PC-3 (cell line): ENCODE measurements around the gene NUFIP1. TPM values are rescaled to one million over a fixed set of nuclear protein-coding genes. Genes with fewer than 3 reads are reported as not detected.

Experiments used
- ATAC-seq: fragments of 200-7000 bp; cut with Tn5 transposase; 2 replicates; pipeline ENCODE4 v1.9.1; 2020; ENCODE audit warnings: mild to moderate bottlenecking, moderate library complexity
- BruUV-seq: library from RNA; stranded (reverse); fragments of 400-500 nt; replicated peaks from 2 replicates; lab custom pipeline; 2021; lab: Mats Ljungman, UMichigan
- CTCF ChIA-PET: fragments of 300-600 bp; sonication (Branson Sonifier 250); formaldehyde crosslinking; loops from one replicate; lab custom pipeline; 2022; ENCODE audit warnings: antibody characterized with exemption; lab: Charles Lee
- POLR2A ChIA-PET: fragments of 300-600 bp; sonication (Branson Sonifier 250); formaldehyde crosslinking; loops from one replicate; lab custom pipeline; 2022; ENCODE audit warnings: antibody characterized with exemption; ENCODE audit not compliant: unreplicated experiment; lab: Charles Lee
- DNase-seq: peaks from one replicate; pipeline ENCODE4 v3.0.0-alpha.2; 2015
- H2AFZ ChIP-seq: fragments of 300-600 bp; sonication (generic); 2 replicates; pipeline ENCODE4 v1.6.0; 2016; ENCODE audit warnings: antibody characterized with exemption, low read length
- H3F3A ChIP-seq: fragments of 300-600 bp; sonication (generic); one replicate; pipeline ENCODE4 v1.6.0; 2017; ENCODE audit warnings: antibody characterized with exemption, low read length, control low read depth, mild to moderate bottlenecking; ENCODE audit not compliant: unreplicated experiment
- H3K27ac ChIP-seq: fragments of 300-600 bp; sonication (generic); 2 replicates; pipeline ENCODE4 v1.5.1; 2016; ENCODE audit warnings: mild to moderate bottlenecking, low read length
- H3K27me3 ChIP-seq: fragments of 300-600 bp; sonication (generic); 2 replicates; pipeline ENCODE4 v1.6.1; 2016; ENCODE audit warnings: low read length, mixed read lengths
- H3K36me3 ChIP-seq: fragments of 300-600 bp; sonication (generic); 2 replicates; pipeline ENCODE4 v1.6.1; 2016; ENCODE audit warnings: low read depth, mixed run types, low read length, mixed read lengths
- H3K4me1 ChIP-seq: fragments of 300-600 bp; sonication (generic); 2 replicates; pipeline ENCODE4 v1.5.1; 2016; ENCODE audit warnings: low read length; ENCODE audit not compliant: insufficient read depth
- H3K4me2 ChIP-seq: fragments of 300-600 bp; sonication (generic); 2 replicates; pipeline ENCODE4 v1.6.0; 2016; ENCODE audit warnings: low read length
- H3K4me3 ChIP-seq: fragments of 300-600 bp; sonication (generic); 2 replicates; pipeline ENCODE4 v1.5.1; 2016; ENCODE audit warnings: mild to moderate bottlenecking, low read length, mixed read lengths
- H3K79me2 ChIP-seq: fragments of 300-600 bp; sonication (generic); 2 replicates; pipeline ENCODE4 v1.6.1; 2017; ENCODE audit warnings: low read length, mixed read lengths
- H3K9ac ChIP-seq: fragments of 300-600 bp; sonication (generic); 2 replicates; pipeline ENCODE4 v1.6.0; 2016; ENCODE audit warnings: mild to moderate bottlenecking, low read length
- H3K9me2 ChIP-seq: fragments of 300-600 bp; sonication (generic); replicated peaks from 2 replicates; pipeline ENCODE4 v1.6.1; 2016; ENCODE audit warnings: mixed run types, low read length, mixed read lengths
- H3K9me3 ChIP-seq: fragments of 300-600 bp; sonication (generic); 2 replicates; pipeline ENCODE4 v1.6.1; 2016; ENCODE audit warnings: low read length, mixed read lengths
- H4K20me1 ChIP-seq: fragments of 300-600 bp; sonication (generic); 2 replicates; pipeline ENCODE4 v1.6.1; 2016; ENCODE audit warnings: low read length, mixed read lengths
- EZH2 ChIP-seq: fragments of 300-600 bp; sonication (generic); IDR thresholded peaks from one replicate; pipeline ENCODE4 v1.6.1; 2017; ENCODE audit warnings: antibody characterized with exemption, mild to moderate bottlenecking, low read length; ENCODE audit not compliant: unreplicated experiment
- EZH2phosphoT487 ChIP-seq: fragments of 300-600 bp; sonication (generic); IDR thresholded peaks from 2 replicates; pipeline ENCODE4 v1.6.1; 2018; ENCODE audit warnings: mild to moderate bottlenecking, antibody characterized with exemption, low read length, borderline replicate concordance
- intact Hi-C: fragments of 100-400 bp; cut with micrococcal nuclease; formaldehyde crosslinking; loops from 2 replicates; pipeline ENCODE4 v1.9.0; 2023
- total RNA-seq: library from RNA; depleted of rRNA; stranded (reverse); fragments of >200 nt; gene quantifications from 2 replicates; pipeline ENCODE4 v1.2.3, GENCODE V29; 2014
- TF ChIP-seq, protein P1 (sequence below): fragments of 300-600 bp; sonication (generic); conservative IDR thresholded peaks from 2 replicates; pipeline ENCODE4 v1.5.1; 2017; ENCODE audit warnings: antibody characterized with exemption, low read depth, mild to moderate bottlenecking, low read length

Gene NUFIP1
- total RNA-seq, 1 experiment from 2014 or later = 4.0 TPM

DNA sequence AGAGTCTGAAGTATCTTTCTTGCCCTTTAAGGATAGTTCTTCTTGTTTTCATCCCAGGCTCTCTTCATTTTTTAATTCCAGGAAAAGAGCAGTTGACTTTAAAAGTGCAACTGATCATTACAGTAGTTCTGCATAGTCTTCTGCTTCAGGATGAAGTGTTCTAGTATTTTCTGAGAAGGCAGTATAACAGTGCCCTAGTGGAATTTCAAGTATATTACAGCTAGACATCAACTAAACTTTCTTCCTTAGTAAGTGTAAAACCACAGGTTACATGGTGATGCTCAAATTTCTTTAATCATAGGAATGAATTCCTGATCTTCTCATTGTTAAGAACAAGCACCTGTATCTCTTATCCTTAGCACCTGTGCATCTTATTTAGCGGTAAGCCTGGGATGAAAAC lies 10.9 kb downstream of the NUFIP1 start:
- peaks cover 12% of the 10 kb centered on the region for H3K79me2 ChIP-seq
- no peak overlapping the region for H2AFZ ChIP-seq
- no peaks in the 10 kb centered on the region for H3K9me2 ChIP-seq
- ATAC-seq = no peak; the same call in 1 of the 2 replicates
- no peaks in the 10 kb centered on the region for H3K27me3 ChIP-seq
- H3K4me2 ChIP-seq = no peak overlapping the region
- BruUV-seq = no TSS peak
- H3K9ac ChIP-seq = no peak overlapping the region
- H3F3A ChIP-seq = no peaks in the 10 kb centered on the region
- TF ChIP-seq EZH2phosphoT487 (no peak), EZH2 (no peak)
- TF ChIP-seq, protein P1, sequence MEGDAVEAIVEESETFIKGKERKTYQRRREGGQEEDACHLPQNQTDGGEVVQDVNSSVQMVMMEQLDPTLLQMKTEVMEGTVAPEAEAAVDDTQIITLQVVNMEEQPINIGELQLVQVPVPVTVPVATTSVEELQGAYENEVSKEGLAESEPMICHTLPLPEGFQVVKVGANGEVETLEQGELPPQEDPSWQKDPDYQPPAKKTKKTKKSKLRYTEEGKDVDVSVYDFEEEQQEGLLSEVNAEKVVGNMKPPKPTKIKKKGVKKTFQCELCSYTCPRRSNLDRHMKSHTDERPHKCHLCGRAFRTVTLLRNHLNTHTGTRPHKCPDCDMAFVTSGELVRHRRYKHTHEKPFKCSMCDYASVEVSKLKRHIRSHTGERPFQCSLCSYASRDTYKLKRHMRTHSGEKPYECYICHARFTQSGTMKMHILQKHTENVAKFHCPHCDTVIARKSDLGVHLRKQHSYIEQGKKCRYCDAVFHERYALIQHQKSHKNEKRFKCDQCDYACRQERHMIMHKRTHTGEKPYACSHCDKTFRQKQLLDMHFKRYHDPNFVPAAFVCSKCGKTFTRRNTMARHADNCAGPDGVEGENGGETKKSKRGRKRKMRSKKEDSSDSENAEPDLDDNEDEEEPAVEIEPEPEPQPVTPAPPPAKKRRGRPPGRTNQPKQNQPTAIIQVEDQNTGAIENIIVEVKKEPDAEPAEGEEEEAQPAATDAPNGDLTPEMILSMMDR = no peak; the same call in 1 of the 2 replicates
- ChIA-PET POLR2A (no interaction called here), CTCF (no interaction called here)
- intact Hi-C loops = no loop called here
- H3K27ac ChIP-seq = no peak overlapping the region
- no peaks in the 10 kb centered on the region for H4K20me1 ChIP-seq
- no peaks in the 10 kb centered on the region for H3K4me1 ChIP-seq
- no peak for DNase-seq
- H3K9me3 ChIP-seq = no peaks in the 10 kb centered on the region
- no peak overlapping the region for H3K4me3 ChIP-seq
- peaks cover 24% of the 10 kb centered on the region for H3K36me3 ChIP-seq

- ChIA-PET POLR2A (no interaction called here), CTCF (no interaction called here)
- Histone ChIP-seq H4K20me1 (peaks cover 4% of the 10 kb centered on the region; the same call in 1 of the 2 replicates), H3K4me3 (no peak overlapping the region), H3K4me1 (no peaks in the 10 kb centered on the region), H3K9me3 (no peaks in the 10 kb centered on the region), H3K79me2 (peaks cover 7% of the 10 kb centered on the region), H3F3A (no peaks in the 10 kb centered on the region), H3K27ac (no peak overlapping the region), H3K9me2 (no peaks in the 10 kb centered on the region), H3K27me3 (no peaks in the 10 kb centered on the region), H3K4me2 (no peak overlapping the region), H3K9ac (no peak overlapping the region), H2AFZ (no peak overlapping the region), H3K36me3 (peaks cover 30% of the 10 kb centered on the region)
- intact Hi-C loops = no loop called here
- TF ChIP-seq EZH2phosphoT487 = no peak
- no peak for TF ChIP-seq EZH2
- TF ChIP-seq, protein P1 = no peak
- DNase-seq (no peak), ATAC-seq (no peak)
- BruUV-seq = no TSS peak
Observed at GRCh38 chr13:44976949-44977583, 12.2 kb downstream of the NUFIP1 start.

- DNase-seq (no peak), ATAC-seq (no peak)
- BruUV-seq = no TSS peak
- H3K27ac ChIP-seq = no peak overlapping the region
- intact Hi-C loops = no loop called here
- H3K79me2 ChIP-seq = peaks cover 15% of the 10 kb centered on the region
- H3K9ac ChIP-seq = no peak overlapping the region
- no peaks in the 10 kb centered on the region for H3F3A ChIP-seq
- POLR2A ChIA-PET = no interaction called here
- peaks cover 32% of the 10 kb centered on the region for H3K36me3 ChIP-seq
- TF ChIP-seq EZH2 (no peak), EZH2phosphoT487 (no peak)
- TF ChIP-seq, protein P1 = no peak
- H2AFZ ChIP-seq = no peak overlapping the region
- peaks cover 4% of the 10 kb centered on the region; the same call in 1 of the 2 replicates for H4K20me1 ChIP-seq
- CTCF ChIA-PET = no interaction called here
- H3K9me3 ChIP-seq = no peaks in the 10 kb centered on the region
- no peaks in the 10 kb centered on the region for H3K27me3 ChIP-seq
- H3K4me3 ChIP-seq = no peak overlapping the region
- no peak overlapping the region for H3K4me2 ChIP-seq
- H3K9me2 ChIP-seq = no peaks in the 10 kb centered on the region
- H3K4me1 ChIP-seq = no peaks in the 10 kb centered on the region
Observed at GRCh38 chr13:44976196-44976595, 13.1 kb downstream of the NUFIP1 start.
